NCI-H526 treated with DMSO at 0.1 percent for 48 hours (cell line): ENCODE results near the gene IL1R1.

Experiments used
- DNase-seq: peaks from one replicate; lab custom pipeline; 2025; lab: John Stamatoyannopoulos, UW

IL1R1 gene

DNA sequence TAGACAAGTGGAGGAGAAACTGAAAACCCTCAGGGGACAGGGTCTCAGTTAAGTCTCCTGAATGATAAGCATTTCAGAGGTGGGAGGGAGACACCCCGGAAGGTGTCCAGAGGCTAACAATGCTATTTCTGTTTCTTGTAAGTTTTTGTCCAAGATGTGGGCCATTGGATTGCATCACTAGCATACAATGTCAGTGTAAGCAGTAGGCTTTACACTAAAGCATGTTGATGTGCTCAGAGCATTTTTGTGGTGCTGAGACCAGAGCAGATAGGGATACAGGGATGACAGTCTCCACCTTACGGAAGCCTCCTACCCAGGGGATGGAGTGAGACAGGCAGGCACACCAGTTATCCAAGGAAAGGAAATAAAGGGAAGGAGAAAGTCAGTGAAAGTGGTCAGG, 2.2 kb upstream of the IL1R1 start:
- no peak for DNase-seq

DNA sequence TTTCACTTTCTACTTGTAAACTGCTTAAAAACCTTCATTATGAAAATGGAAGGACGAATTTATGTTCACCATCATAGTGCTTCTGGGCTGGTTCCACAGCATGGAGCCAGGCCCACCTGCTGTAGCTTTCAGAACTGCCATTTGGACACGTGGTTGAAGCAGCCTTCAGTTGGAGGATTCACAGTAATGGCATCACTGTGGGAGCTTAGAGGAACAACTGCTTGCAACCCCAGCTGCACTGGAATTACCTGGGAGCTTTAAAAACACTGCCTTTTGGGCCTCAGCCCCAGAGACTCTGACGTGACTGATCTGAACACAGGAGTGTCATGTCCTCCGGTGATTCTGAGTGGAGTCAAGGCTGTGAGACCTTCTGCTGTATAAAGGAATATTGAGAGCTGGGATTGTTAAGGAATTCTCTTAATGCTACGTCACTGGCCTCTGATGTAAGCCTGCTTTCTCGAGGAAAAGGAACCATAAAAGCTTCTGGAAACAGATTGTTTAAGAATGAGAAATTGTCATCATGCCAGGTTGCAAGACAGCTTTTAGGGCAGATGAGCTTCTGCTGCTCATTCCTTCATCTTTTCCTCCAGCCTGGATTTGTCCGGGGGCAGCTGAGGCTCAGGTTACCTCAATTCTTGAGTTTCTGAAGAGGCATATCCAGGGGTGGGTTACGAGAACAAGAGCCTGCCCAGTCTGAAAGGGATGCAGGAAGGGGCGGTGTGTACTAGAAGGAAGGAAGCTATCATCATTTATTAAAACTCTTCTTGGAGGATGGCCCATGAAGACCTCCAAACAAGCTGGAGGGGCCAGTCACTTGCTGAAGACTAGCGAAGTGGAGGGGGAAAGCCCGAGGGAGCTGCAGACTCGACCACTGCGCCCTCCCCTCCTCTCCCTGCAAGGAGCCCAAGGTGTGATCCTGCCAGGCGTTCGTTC, 1.3 kb upstream of the IL1R1 start:
- DNase-seq = no peak

DNA sequence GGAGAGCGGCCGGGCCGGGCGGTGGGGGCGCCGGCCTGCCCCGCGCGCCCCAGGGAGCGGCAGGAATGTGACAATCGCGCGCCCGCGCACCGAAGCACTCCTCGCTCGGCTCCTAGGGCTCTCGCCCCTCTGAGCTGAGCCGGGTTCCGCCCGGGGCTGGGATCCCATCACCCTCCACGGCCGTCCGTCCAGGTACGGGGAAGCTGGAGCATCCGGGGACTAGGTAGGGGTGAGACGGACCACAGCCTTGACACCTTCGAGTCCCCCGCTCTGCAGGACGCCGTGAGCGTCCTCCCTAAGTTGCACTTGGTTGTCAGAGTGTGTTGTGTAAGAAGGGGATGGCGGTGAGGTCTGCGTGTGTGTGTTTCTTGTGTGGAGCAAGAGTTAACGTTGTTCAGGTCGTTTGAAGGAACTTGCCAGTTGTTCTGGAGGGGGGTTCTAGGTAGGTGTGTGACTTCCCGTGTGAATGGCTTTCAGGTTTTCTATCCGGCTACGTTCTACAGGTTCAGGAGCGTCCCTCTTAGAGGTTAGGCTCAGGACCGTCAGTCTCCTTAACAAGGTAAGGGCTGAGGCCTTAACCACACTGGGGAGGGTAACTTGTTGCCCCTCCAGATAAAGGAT, 393 bp downstream of the IL1R1 start:
- no peak for DNase-seq

DNA sequence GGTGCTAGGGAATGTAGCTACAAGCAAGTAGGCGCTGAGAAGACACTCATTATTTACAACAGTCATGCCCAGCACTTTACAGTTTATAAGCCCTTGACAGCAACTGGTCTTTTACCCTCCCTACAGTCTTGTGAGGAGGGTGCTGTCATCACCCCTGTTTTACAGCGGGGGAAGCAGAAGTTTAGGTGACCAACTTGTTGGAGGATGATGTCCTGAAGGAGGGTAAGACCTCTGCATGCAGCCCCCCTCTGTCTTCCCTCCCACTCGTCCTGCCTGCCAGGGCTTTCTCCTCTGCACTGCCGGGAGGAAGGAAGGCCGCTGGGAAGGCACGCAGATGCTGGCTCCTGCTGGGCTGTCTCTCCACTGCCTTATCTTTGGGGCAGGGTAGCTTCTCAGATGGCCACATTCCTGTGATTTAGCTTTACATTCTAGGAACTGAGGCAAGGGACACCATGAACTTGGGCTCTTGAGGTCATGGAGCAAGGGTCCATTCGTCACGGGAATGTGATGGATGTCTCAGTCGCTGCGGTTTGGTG, 972 bp downstream of the IL1R1 start:
- DNase-seq = no peak

DNA sequence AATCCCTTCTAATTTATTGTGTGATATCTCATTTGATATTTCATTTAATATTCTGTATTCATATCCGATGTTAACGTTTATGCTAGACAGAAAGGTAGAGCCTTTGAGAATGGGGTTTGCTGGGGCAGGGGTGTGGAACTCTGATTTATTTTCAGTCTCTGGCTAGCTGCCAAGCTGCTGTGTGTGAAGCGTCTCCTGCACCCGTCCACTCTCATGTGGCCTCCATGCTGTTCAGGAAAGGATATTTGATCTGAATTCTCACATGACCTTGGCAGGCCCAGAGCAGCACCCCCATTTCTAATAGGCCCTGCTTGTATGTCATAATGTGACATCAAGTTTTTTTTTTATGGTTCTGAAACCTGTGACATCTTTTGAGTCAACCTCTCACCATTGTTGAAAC, 1.6 kb downstream of the IL1R1 start:
- no peak for DNase-seq

DNA sequence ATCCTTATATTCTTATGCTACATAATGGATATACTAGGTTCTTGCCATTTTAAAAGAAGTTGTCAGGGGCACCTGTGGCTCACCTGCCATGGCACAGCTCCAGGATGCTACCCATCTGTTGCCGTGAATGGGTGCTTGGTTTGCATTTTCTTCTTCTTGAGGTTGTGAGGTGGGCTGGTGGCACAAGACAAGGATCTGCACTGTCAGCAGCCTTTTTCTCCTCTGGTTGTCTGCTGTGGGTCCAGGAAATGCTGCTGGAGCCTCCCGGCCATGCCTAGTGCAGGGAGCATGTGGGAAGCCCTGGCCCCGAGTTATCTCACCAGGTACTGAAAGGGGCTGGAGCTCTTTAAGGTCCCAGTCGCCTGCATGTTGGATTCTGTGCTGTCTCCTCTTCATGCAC, 2.6 kb downstream of the IL1R1 start:
- no peak for DNase-seq

DNA sequence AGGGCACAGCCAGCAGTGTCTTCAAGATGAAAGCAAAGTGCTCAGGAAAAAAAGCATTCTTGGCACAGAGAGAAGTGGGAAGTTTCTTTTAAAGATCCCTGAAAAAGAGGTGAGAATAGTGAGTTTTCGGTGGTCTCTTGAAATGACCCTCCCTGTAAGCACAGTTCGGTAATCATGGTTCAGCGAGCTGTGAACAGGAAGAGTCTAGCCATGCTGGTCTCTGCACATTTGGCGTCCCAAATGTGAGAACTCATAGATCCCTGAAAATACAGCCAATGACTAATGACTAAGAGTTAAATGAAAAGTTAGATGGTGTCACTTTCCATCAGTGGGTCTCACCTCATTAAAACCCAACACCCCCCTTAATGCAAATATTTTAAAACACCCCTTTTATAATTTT, 3.4 kb downstream of the IL1R1 start:
- no peak for DNase-seq

DNA sequence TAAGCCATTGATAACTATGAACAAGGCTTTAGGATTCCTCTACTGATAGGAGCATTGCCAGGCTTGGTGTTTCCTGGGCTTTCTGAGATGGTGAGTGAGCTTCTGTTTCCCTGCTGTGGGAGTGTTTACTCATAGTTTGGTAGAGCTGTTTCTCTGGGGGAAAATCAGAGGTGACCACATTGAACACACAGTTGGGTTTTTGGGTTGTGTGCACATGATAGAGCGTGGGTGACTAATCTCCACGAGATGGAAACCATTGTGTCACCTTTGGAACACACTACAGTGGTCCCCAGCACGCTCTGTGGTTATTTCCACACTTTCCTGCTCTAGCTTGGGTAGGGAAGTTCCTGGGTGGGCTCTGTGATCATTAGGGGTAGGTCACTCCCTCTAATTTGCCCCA, 5.4 kb downstream of the IL1R1 start:
- no peak for DNase-seq

DNA sequence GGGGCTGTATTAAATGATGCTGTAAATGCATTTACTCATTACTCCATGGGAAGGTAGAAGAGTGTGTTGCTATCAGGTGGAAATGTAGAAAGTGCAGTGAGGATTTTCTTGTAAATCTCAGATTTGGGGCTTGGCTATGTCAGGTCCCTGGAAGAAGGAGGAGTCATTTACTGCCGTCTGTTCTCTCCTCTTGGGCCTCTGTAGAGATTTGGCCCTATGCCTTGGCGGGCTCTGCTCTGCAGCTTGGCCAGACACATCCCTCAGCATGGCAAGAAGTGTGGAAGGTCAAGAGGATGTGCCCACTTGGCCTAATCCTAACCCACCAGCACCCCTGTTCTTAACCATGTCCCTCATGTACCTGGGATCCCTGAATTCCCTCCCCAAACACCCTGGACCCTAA, 6.7 kb downstream of the IL1R1 start:
- no peak for DNase-seq

DNA sequence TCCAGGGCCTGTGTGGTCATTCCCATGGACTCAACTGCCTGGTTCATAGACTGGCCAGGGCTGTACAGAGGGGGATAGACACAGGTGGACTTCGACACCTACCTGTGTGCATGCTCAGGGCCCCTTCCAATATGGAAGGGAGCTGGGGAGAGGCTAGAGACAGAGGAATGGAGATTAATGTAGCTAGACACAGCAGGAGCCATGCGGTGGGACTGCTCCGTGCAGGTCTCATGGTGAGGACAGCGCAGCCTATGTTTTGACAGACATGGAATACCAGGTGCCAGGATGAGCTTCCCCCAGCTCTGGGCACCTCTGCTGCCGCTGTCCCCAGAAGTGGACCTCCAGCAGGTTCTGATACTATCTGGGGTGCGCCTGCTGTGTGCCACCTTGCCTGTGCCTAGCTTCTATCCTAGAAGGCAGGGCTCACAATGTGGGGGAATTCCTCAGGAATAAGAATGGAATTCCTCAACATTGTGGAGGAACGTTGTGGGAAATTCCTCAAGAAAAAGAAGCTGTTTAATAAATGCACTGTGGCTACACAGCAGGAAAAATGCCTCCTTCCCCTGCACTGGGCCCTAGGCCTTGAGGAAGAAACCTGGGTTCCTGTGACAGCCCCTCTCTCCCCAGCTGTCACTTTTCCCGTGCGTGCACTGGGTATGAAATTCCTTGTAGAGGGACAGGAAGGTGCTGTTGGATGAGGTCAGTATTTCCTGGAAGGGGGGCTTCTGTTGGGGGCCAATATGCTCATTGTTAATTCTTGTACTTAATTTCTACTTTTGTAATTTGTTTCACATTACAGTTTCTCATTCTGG, 7.3 kb downstream of the IL1R1 start:
- no peak for DNase-seq

DNA sequence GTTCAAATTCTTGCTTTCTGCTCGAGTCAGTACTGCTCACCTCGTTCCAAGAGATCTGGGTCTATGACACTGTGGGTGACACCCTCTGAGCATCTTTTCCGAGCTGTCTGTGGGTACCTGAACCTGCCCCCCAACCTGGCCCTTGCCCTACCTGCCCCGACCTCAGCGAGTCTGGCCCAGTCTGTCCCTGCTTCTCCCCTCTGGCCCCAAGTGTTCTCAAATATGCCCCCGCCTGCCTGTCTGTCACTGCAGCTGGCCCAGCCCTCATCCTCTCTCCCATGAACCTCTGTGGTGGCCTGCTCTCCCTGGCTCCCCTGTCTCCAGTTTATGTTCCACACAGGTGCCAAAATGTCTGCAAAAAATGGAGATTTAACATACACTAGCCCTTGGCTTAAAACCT, 11.8 kb downstream of the IL1R1 start:
- DNase-seq = no peak

DNA sequence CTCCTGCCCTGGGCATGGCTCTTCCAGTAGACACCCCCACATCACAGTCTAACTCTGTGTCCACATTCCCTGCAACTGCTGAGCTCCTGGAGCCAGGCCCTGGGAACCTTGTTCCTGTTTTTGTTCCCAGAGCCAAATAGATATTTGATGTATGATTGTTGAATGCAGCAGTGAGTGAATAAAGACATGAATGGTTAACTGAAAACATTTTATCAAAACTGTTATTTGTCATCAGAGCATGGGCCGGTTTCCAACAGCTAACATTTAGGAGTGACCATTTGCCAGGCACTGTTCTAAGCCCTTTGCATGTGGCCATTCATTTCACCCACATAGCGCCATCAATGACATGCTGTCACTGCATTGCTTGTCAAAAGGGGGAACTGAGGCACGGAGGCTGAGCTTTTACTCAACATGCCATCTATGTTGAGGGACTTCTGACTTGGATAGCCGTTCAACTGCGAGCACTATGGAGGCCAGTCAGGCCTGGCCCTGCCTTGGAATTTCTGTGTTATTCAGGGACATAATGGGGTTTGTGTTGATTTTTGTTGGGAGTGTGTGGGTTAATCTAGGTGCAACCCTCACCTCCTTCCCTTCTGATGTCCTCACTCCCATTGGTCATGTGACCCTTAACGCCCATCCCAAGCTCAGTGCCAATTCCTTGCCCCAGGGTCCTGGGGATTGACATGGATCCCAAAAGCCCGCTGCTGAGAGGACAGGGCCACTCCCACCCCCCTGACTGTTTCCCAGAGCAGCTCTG, 12.6 kb downstream of the IL1R1 start:
- no peak for DNase-seq

DNA sequence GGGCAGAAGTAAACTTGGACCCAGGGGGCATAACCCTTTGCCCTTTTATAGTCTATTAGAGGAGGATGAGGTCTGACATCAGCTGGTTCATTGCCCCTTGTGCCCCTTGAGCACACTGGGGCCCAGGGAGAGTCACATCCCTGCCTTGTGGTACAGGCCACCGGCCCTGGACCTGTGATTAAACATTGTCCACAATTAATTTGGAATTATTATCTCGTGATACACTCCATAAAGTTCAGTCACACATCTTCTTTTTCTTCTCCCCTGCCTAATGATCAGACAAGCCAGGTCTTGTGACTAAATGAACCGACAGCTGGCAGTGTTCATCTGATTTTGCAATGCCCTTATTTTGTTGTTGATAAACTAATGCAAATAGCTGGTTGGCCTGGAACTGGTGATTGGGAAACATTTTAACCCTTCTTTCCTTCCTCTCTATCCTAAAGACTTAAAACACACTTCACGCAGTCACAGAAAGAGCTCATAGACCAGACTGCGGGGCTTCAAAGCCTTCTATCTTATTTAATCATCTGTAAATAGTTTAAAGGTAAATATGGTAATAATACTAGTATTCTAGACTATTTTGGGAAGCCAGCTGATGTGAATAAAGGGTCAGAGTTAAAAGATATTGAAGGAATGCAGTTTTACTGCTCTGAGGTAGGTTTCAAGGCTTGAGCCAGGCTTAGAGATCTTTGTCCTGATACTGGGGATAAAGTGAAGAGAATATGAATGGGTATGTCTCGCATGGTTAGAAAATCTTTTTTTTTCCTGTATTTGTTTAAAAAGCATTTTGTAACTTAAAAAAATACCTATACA, 13.4 kb downstream of the IL1R1 start:
- no peak for DNase-seq

DNA sequence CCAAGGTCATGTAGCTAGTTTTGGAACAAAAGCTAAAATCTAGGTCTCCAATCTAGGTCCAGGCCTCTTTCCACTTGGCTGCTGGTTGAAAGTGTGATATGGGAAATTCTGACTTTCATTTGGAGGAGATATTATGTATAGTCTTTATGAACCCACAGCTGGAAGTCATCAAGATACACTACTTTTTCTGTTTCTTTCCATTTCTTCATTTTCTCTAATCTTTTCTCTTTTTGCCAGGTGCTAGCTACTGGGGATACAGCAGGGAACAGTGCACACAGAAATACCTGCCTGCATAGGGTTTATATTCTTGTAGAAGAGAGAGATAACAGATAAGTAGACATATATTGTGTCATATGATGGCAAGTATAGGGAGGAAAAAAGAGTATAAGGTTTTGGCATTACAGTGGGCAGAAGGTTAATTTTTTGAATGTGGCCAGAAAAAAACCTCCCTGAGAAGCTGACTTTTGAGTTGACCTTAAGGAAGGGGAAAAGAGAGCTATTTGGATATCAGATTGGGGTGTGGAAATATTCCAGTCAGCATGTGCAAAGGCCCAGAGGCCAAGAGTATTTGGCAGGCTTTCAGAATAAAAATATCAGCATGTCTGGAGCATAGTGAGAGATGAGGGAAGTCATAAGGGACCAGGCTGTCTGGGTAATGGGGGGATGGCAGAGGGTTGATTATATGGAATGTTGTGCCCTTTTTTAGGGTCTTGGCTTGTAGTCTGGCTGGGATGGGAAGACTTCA, 15.6 kb downstream of the IL1R1 start:
- no peak for DNase-seq

DNA sequence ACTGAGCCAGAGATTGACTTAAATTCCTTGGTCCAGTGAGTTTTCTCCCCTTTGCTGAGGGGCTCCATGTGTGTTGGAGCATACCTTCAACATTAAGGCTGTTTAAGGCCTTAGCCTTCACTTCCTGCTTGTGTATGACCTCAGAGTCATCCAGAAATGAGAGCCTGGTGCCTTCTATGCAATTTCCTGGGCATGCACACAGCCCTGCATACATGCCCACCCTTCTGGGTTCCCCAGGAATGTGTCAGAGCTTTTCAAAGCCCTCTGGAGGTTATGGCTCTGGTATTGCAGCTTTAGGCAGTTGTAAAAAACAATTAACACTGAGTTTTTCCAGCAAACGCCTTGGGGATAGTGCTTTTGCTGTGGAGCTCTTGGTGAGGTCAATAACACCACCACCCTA, 16.7 kb downstream of the IL1R1 start:
- no peak for DNase-seq

DNA sequence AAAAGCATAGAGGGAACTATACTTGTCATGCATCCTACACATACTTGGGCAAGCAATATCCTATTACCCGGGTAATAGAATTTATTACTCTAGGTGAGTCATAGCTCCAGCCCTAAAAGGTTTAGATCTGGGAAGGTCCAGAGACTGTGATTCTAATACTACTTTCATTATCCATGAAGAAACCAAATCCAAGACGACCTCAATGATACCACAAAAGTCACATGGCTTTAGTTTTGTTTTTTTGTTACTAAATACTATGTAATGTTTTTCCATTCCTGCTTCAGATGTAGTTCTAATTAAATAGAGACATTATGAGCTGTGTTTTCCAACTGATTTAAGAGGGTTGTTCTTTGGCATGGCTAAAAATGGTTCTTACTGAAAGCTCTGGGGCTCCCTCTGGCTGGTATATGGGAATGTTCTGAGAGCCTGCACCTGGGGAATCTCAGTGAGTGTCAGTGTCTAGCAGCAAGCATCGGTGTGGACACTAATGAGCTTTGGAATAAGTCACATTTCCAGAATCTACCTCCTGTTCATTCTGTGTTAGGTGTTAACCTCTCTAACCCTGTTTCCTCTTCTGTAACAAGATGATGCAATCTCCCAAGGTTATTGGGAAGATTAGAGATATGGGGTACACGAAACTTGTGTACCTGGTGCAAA, 23.8 kb downstream of the IL1R1 start:
- peak; percentile 26 for DNase-seq

DNA sequence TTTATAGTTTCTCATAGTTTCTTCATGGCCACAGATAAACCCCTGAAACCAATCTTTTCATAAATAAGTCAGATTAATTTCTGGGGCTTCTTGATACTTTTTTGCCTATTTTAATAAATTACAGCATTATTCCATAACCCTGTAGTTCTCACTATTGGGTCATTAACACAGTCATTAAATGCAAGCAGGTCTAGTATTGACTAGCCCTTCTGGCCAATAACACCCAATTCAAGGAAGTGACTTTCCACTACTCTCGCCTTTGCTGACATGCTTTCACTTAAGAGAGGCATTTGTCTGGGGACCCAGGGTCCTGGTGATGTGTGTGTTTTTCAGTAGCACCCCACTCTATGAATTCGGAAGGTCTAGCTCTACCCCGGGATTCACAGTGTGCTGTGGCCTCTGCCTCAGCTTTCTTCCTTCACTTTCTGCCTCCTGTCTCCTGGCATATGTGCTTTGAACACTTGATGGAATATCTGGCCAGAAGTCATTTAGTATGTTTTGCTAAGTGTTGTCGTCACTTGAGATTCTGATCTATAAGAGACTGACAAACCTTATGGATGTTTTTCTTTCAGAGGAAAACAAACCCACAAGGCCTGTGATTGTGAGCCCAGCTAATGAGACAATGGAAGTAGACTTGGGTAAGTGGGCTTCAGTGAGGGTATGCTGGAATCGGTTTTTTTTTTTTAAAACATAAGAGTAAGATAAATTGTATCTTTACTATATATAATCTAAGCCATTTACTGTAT, 25.7 kb downstream of the IL1R1 start:
- no peak for DNase-seq

DNA sequence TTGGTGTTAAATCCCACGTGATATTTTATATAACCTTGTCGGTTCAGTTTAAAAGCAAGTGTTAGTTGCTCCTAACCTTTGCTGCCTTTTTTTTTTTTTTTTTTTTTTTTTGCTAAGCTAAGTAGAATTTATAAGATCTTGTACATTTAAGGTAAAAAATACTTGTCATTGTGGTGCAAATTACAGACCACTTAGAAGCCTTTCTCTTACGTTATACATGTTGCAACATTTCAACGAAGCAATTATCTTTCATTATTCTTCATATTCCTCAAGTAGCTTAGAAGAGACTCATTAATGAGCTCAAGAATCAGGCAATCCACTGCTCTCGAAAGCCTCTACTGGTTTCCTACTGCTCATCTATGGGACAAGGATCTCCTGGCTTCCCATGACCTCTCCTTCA, 29.4 kb downstream of the IL1R1 start:
- no peak for DNase-seq

DNA sequence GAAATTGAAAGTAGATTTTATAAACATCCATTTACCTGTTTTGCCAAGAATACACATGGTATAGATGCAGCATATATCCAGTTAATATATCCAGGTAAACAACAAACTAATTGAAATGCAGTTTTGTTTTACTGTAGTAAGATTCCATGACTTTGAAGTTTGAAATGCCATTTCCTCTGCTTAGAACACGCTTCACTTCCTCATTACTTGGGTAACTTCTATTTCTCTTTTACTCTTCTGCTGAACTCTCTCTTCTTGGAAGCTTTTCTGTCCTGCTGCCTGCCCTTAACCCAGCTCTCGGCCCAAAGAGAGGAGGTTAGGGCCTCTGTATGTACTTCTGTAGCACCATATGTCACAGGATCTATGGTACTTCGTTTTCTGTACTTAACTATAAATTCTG, 30.2 kb downstream of the IL1R1 start:
- DNase-seq = no peak
